ENCODE results near the gene PIK3AP1.
"Not testable (repeated sequence)": the region's sequence is repeated elsewhere in the genome, so short reads cannot be mapped to it uniquely, and the experiment has no call there.

PIK3AP1 gene

GRCh38 chr10:96721207-96721572, 876 bp upstream of the PIK3AP1 start:
- DNase-seq = no peak

GRCh38 chr10:96719850-96720421, 378 bp downstream of the PIK3AP1 start:
- DNase-seq = no peak

- DNase-seq = peak; percentile 62
These were observed 1.1 kb downstream of the PIK3AP1 start for GRCh38 chr10:96719200-96719599.

GRCh38 chr10:96718304-96718990, 1.9 kb downstream of the PIK3AP1 start:
- no peak for DNase-seq

GRCh38 chr10:96716390-96716789, 3.9 kb downstream of the PIK3AP1 start:
- no peak for DNase-seq

DNA sequence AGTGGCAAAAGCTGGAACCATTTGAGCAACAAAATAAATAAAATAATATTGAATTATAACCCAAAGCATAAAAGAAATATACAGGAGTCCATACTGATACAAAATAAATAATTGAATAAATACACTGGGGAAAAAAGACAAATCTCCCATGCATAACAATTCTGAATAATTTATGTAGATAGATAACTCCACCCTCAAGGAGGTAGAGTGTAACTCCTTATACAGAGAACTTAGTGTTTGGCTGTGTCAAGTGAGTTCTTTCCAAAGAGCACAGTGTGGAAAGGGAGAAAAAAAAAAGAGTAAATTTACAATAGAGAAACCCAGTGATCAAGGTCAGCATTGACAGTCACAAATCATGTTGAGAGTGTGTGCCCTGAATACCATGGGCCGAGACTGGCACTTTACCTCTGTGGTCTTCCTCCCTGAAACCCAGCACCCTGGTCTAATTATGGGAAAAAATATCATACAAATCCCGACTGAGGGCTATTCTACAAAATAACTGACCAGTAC, 5.5 kb downstream of the PIK3AP1 start:
- no peak for DNase-seq

DNA sequence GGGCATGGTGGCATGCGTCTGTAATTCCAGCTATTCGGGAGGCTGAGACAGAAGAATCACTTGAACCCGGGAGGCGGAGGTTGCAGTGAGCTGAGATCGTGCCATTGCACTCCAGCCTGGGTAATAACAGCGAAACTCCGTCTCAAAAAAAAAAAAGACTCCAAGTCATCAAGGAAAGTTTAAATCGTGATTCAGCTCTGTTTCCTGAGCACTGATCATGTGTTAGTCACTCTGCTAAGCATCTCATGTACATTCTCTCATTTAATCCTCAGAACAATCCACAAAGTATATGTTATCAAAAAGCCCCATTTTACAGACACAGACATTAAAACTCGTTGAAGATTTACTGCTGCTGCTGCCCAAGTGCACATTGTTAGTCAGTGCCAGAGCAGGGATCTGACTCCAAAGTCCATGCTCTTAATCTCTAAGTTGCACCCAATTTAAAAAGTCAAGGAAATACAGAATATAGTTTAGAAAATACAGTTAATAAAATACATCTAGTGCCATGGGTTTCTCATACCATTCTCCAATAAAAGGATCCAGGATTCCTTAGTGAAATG, 6.2 kb downstream of the PIK3AP1 start:
- DNase-seq = no peak

DNA sequence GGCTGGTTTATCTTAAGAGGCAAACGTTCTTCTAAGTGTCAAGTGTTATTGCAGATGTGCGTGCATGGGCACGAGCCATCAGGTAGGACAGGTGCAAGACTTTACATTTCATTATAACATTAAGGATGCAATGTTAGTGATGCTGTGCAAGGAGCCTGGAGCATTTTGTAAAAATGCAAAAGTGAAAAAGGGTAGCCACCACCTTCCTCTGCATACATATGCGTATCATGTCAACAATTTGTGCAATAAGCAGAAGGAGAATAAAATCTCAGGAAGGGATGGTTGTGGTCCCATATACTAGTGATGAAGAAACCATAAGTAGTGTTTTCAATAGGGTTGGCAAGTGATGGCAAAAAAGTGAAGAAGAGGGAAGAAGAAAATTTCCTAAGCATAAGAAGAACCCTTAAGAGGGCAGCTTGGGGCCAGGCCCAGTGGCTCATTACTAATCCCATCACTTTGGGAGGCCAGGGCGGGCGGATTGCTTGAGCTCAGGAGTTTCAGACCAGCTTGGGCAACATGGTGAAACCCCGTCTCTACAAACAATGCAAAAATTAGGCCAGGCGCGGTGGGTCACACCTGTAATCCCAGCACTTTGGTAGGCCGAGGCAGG, 7.5 kb downstream of the PIK3AP1 start:
- DNase-seq = no peak

GRCh38 chr10:96711048-96711728, 9.1 kb downstream of the PIK3AP1 start:
- no peak for DNase-seq

DNA sequence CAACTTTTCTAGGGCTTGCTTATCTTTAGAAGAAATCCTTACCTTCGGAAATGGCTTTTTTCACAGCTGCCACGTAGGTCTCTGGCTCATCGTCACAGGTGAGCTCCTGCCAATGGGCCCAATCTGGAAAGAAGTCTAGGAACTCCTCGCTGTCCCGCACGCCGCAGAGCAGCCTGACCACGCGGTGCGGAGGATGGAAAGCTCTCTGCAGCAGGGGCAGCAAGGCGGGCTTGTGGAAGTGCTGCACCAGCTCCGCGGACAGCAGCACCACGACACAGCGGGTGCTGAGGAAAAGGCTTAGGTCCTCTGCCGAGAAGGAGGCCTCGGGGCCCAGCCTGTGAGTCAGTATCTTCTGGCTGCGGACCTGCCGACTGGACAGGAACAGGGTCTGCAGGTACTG, 10.8 kb downstream of the PIK3AP1 start:
- no peak for DNase-seq

DNA sequence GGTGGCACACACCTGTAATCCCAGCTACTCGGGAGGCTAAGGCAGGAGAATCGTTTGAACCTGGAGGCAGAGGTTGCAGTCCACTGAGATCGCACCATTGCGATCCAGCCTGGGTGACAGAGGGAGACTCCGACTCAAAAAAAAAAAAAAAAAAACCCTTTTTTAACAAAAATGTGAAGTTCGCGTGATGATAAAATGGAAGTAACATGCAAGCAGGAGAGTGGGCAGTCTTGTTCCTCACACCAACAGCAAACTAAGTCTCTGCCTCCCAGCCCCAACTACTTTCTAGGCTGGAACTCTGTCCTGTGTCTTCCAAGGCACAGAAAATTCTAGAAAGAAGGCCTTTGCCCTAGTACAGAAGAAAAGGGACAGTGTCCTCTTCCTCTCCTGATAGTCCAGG, 11.3 kb downstream of the PIK3AP1 start:
- no peak for DNase-seq

- DNase-seq = no peak
These were observed 11.9 kb downstream of the PIK3AP1 start for GRCh38 chr10:96708456-96708855.

GRCh38 chr10:96706331-96706853, 13.9 kb downstream of the PIK3AP1 start:
- no peak for DNase-seq

DNA sequence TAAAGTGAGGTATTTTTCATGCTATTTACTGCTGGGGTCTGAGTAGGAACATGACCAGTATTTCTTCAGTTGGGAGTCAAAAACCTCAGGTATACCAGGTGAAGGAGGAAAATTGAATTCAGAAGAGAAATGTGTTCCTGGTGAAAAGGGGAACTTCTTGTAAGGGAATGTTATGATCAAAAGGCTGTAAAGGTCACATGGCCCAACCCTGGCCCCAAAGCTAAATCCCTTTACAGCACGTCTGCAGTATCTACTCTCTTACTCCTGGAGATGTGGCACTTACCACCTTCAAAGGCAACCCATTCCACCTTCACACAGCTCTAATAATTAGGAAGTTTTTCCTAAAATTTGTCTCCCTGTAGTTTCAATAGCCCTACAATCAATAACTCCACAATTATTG, 15.2 kb downstream of the PIK3AP1 start:
- no peak for DNase-seq

DNA sequence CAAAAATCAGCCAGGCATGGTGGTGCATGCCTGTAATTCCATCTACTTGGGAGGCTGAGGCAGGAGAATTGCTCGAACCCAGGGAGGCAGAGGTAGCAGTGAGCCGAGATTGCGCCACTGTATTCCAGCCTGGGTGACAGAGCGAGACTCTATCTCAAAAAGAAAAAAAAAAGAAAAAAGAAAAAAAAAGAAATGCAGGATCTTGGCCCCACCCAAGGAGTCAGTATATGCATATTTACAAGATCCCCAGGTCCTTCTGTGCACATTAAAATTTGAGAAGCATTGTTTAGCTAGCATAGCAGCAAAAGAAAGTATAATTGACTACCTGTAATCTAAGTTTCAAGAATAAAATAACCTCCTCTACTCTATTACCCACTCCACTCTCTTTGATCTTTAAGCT, 15.8 kb downstream of the PIK3AP1 start:
- no peak for DNase-seq

GRCh38 chr10:96703358-96703757, 17.0 kb downstream of the PIK3AP1 start:
- no peak for DNase-seq

DNA sequence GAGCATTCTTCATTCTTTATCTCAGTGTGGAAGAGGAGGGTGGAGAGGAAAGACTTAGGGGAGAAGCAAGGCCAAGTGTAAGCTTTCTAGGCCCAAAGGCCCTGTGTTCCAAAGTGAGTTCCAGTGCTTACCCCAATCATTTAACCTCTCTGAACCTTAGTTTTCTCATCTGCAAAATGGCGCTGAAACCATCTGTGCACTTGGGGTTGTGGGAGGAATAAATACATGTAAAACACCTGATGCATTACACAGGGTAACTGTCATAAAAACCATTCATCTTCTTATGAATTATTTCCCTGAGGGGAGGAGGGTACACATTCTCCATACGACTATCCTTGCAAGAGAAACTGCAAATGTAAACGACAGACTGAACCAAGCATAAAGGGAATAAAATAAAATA, 19.0 kb downstream of the PIK3AP1 start:
- DNase-seq = no peak

- DNase-seq = no peak
These were observed 19.8 kb downstream of the PIK3AP1 start for GRCh38 chr10:96700374-96701099.

DNA sequence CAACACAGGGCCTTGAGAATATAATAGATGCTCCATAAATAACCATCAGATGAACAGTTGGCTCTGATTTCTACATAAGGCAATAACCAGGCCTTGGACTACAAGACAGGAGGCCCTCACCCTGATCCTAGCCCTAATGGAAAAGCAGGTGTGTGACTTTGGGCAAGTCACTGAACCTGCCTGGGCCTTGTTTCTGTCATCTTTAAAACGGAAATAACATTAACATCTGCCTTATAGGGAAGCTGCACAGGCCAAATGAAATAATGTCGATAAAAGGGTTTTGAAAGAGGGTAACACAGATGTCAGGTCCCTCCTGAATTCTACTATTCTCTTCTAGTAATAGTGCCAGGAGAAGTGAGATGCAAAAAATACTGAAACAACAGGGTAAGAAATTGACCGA, 20.7 kb downstream of the PIK3AP1 start:
- no peak for DNase-seq

- DNase-seq = not testable (repeated sequence)
These were observed 22.0 kb downstream of the PIK3AP1 start for GRCh38 chr10:96698305-96698704.

DNA sequence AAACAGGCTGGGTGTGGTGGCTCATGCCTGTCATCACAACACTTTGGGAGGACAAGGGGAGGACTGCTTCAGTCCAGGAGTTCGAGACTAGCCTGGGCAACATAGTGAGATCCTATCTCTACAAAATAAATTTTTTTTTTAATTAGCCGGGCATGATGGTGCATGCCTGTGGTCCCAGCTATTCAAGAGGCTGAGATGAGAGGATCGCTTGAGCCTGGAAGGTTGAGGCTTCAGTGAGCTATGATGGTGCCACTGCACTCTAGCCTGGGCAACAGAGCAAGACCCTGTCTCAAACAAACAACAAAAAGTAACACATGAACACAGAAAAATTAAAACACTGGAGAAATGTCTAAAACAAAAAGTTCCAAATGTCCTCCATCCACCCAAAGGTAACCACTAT, 22.9 kb downstream of the PIK3AP1 start:
- DNase-seq = no peak

- no peak for DNase-seq
These were observed 23.4 kb downstream of the PIK3AP1 start for GRCh38 chr10:96696845-96697425.
